HG03039 (cell line): Measurements from ENCODE around the gene SETDB2.

Experiments
- ATAC-seq: cut with Tn5 transposase; IDR thresholded peaks from one replicate; pipeline ENCODE4 v1.9.1; 2021; ENCODE audit warnings: mild to moderate bottlenecking, moderate library complexity; ENCODE audit not compliant: unreplicated experiment

The SETDB2 gene

GRCh38 chr13:49428041-49428763 is 15.9 kb upstream of the SETDB2 start:
- ATAC-seq = no peak

DNA sequence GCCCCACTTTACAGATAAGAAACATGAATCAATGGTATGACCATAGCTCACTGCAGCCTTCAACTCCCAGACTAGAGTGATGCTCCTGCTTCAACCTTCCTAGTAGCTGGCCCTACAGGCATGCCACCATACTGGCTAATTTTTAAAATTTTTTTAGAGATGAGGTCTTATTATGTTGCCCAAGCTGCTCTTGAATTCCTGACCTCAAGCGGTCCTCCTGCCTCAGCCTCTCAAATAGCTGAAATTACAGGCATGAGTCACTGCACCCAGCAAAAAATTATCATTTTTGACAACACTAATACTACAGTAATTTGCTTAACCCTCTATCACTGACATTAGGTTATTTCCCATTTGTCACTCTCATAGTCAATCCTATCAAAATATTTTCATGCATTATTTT is 15.0 kb upstream of the SETDB2 start:
- ATAC-seq = no peak

DNA sequence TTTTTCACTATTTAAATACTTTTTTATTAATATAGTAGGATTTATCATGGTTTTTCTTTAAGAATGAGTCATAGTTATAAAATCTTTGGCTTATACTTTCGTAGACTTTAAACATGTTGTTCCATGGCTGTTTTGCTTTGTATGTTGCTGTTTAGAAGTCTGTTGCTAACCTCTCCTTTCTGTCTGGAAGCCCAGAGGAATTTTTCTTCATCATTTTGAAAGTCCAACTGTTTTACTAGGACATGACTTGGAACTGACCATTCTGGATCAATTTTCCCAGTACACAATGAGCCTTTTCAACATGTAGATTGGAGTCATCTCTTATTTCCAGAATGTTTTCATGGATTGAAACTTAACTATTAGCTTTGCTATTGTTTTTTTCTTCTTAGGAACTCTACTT is 8.1 kb upstream of the SETDB2 start:
- ATAC-seq = no peak

GRCh38 chr13:49436890-49437289 is 7.2 kb upstream of the SETDB2 start:
- ATAC-seq = no peak

- no peak for ATAC-seq
Measured at GRCh38 chr13:49437705-49438104, 6.4 kb upstream of the SETDB2 start.

DNA sequence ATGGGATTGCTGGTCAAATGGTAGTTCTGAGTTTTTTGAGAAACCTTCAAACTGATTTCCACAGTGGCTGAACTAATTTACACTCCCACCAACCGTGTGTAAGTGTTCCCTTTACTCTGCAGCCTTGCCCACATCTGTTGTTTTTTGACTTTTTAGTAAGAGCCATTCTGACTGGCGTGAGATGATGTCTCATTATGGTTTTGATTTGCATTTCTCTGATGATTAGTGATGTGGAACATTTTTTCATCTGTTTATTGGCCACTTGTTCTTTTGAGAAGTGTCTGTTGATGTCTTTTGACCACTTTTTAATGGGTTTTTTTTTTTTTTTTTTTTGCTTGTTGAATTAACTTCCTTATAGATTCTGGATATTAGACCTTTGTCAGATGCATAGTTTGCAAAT is 4.5 kb upstream of the SETDB2 start:
- ATAC-seq = no peak

GRCh38 chr13:49441312-49441711 is 2.8 kb upstream of the SETDB2 start:
- ATAC-seq = no peak

DNA sequence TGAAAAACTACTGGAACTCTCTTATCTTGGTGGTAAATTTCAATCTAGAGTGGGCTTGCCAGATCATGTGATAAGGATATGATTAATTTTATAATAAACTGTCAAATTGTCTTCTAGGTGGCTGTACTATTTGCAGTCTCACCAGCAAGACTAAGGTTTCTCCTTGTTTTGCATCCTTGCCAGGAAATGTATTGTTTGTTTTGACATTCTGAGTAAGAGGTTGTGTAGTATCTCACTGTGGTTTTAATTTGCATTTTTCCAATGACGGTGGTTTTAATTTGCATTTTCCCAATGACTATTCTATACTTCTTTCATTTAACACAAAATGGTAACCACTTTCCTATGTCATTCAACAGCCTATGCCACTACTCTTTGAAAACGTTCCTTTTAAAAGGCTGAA is 2.2 kb upstream of the SETDB2 start:
- no peak for ATAC-seq

GRCh38 chr13:49443357-49443703 is 744 bp upstream of the SETDB2 start:
- ATAC-seq = no peak

- peak; percentile 10 for ATAC-seq
Measured at GRCh38 chr13:49444524-49445395, 686 bp downstream of the SETDB2 start.

DNA sequence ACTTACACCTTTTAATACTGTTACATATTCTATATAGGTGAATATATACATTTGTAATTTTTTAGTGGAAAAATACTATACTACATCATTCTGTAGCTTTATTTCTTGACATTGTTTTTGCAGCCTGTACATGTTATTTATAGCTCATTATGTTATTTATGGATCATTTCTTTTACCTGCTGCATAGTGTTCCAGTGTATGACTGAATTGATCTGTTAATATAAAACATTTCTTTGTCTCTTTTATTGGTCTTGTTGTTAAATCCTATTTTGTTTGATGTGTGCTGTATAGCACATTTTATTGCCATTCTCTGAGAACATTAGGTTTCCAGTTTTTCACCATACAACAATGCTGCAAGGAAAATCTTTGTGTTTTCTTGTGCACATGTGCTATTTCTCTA is 2.4 kb downstream of the SETDB2 start:
- no peak for ATAC-seq

DNA sequence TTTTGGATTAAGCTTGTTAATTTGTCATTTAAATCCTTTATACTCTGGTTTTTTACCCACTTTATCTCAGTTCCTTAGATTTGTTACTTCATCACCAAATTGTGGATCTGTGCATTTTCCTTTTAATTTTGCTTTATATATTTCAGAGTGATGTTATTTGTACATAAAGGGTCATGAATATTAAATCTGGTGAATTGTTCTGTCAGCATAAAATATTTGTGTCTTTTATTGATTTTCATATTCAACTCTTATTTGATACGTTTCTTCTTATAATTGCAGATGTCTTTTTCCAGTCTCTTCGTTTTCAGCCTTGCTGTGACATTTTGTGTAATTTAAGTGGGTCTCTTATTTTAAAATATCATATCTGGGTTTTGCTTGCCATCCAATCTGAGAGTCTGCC is 4.7 kb downstream of the SETDB2 start:
- ATAC-seq = no peak

GRCh38 chr13:49450105-49450819 is 6.2 kb downstream of the SETDB2 start:
- ATAC-seq = no peak

DNA sequence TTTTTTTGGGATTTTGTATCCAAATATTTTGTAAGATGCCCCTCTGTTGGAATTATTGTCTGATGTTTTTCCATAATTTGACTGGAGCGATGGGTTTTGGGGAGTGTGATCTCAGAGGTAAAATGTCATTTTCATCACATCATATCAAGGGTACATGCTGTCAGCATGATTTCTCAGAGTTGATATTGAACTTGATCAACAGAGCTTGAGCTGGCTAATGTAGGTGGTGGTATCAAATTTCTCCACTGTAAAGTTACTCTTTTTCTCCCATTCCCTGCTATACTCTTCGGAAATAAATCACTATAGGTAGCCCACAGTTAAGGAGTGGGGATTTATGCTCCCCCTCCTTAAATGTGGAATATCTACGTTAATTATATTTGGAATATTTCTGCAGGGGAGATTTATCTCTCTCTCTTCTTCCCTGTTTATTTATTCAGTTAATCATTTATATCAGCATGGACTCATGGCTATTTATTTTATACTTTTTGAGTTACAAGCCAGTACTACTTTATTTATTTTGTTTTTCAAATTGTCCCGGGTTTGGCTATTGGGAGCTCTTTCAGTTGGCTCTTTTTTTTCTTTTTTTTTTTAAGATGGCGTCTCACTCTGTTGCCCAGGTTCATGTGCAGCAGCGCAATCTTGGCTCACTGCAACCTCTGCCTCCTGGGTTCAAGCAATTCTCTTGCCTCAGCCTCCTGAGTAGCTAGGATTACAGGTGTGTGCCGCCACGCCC is 8.8 kb downstream of the SETDB2 start:
- ATAC-seq = no peak

DNA sequence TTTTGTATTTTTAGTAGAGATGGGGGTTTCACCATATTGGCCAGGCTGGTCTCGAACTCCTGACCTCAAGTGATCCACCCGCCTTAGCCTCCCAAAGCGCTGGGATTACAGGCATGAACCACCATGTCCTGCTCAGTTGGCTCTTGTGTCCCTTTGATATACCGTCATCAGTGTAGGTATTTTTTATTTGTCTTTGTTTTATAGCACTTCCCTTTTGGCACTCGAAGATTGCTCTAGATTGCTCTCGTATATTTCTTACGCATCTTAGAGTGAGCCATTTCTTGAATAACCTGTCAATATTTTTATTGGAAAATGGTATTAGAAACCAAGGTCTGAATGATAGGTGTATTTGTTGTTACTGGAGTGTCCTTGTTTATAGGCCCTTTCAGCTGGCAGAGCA is 9.4 kb downstream of the SETDB2 start:
- ATAC-seq = no peak

- ATAC-seq = peak; percentile 91
Measured at GRCh38 chr13:49454388-49455006, 10.4 kb downstream of the SETDB2 start.

DNA sequence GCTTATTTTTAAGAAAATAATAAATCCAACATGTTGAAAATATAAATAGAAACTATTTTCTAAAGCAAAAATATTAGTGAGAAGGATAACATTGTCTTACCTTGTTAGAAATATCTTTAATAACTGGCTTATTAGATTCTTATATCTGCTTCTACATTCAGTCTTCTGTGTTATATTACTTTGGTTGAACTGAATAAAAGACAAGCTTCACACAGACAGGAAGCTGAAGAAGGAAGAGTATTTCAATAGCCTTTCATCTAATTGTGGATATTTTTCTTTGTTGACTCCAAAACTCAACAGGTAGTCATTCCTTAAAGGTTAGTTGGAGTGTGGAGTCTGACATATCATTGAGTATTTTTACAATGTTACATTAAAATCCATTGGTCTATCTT is 10.9 kb downstream of the SETDB2 start:
- ATAC-seq = no peak

DNA sequence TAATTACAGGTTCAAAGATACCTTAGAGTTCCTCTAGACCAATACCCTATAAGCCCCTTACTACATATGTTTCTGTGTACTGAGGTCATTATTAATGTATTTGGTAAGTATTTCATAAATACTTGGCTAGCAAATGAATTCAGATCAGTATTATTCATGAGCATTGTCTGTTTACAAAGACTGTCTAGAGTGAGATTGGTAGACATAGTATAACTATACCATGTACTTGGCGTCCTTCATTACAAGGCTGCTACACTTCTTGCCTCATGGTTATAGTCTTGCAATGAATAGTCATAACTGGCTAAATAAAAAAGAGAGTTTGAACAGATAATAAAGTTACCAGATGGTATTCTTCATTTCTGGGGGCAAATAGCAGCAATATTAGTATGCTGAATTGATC is 12.1 kb downstream of the SETDB2 start:
- ATAC-seq = no peak

GRCh38 chr13:49457221-49457620 is 13.1 kb downstream of the SETDB2 start:
- no peak for ATAC-seq

DNA sequence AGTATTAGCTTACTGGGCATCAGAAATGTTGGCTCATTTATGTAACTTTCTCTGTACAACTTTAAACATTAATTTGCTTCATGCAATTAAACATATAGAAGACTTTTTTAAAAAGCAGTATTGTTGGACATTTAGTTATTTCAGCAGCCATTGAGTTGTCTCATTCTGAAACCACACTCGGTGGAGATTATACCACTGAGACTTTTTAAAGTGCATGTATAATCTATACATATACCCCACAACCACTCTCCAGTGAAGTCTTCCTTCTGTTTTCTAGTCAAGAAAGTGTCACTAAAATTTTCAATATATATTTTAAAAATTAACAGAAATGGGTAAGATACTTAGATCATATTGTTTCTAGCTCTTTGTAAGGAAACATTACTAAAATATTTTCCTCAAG is 15.5 kb downstream of the SETDB2 start:
- no peak for ATAC-seq

GRCh38 chr13:49464085-49464484 is 20.0 kb downstream of the SETDB2 start:
- no peak for ATAC-seq
